TTC549 (cell line): ENCODE results near the gene RPH3AL.
"Not testable (repeated sequence)": the region's sequence is repeated elsewhere in the genome, so short reads cannot be mapped to it uniquely, and the experiment has no call there.

Experiments used
- FAIRE-seq: peaks from 2 replicates; lab custom pipeline; 2012; peaks lifted over from hg19 to GRCh38; lab: Jason Lieb, UNC

The RPH3AL gene

DNA sequence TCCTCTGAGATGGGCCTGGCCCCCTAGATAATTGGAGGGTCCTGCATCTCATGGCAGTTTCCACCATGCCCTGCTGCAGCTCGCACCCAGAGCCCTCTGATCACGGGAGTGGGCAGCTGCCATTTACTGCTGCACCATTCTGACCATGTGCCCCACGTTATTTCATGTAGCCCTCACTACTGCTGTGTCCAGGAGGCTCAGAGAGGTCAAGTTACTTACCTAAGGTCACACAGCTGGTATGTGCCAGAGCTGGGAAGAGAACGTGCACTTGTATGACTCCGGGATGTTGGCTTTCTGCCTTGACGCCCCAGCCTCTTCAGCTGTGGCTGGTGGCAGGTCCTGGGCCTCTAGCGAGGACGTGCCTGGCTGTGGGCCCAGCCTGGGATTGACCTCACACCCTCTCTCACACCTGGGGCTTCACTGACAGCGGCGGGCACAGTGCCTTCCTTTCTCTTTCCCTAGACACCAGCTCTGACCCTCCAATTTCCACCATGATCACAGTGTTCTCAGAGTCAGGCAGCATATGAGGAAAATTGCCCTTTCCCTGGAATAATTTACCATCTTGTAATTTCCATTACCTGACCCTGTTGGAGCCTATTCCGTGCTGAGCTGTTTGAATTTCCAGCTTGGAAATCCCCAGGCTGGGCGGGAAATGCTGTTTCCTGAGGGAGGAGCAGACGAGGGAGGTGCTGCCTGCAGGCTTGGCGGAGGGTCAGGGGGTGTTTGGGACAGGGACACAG is 152.6 kb downstream of the RPH3AL start:
- FAIRE-seq = no peak

DNA sequence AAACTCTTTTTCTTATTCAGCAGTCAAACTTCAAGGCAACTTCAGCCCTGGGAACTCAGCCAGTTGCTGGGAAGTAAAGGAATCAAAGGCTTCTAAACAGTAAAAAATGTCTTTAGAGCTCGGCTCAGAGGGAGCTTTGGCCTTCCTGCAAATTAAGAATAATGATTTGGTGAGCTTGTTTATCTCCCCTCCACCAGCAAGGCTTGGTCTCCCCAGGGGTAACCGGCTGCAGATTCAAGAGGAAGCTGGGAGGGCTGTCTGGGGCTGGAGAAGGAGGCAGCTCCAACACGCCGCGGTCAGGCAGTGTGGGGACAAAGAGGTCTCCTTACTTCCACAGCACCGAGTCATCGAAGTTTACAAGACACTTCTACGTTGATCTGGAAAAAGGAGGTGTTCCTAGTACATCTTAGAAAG is 153.4 kb downstream of the RPH3AL start:
- no peak for FAIRE-seq

DNA sequence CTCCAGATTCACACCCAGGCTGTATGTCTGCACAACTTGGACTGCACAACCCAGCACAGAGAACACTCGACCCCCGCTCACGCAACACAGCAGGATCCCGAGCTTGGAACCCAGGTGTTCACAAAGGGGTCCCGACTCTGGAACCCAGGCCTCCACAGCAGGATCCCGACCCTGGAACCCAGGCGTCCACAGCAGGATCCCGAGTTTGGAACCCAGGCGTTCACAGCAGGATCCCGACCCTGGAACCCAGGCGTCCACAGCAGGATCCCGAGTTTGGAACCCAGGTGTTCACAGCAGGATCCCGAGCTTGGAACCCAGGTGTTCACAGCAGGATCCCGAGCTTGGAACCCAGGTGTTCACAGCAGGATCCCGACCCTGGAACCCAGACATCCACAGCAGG is 154.4 kb downstream of the RPH3AL start:
- FAIRE-seq = not testable (repeated sequence)

DNA sequence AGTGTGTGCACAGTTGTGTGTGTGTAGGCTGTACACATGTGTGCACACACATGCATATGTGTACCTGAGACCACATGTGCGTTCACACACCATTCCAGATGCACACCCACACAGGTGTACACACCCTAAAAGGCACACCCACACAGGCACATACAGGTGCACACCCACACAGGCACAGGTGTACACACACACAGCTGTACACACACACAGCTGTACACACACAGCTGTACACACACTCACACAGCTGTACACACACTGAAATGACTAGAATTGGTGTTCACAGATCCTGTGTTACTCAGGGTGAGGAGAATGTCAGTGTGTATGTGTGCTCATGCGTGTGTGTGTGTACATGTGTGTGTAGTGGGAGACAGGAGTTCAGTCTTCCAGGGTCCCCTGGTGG is 155.3 kb downstream of the RPH3AL start:
- FAIRE-seq = no peak

DNA sequence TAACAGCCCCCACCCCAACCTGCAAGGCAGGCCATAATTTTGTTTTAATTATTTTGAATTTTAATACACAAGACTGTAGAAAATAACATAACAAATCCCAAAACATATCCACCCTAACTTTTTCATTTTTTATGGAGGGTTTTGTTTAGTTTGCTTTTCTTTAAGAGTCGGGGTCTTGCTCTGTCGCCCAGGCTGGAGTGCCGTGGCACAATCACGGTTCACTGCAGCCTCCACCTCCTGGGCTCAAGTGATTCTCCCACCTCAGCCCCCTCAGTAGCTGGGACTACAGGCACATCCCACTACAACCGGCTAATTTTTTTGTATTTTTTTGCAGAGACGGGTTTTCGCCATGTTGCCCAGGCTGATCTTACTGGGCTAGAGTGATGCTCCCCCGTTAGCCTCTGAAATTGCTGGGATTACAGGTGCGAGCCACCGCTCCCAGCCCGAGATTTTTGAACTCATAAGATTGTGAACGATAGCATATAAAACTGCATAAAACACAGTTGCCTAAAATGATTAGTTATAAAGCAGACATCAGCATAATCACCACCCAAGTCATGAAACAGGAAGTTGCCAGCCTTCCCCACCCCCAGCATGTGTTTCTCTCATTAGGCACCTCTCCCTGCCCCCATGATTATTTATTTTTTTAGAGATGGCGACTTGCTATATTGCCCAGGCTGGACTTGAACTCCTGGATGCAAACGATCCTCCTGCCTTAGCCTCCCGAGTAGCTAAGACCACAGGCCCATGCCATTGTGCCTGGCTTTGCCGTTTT is 157.6 kb downstream of the RPH3AL start:
- FAIRE-seq = no peak

DNA sequence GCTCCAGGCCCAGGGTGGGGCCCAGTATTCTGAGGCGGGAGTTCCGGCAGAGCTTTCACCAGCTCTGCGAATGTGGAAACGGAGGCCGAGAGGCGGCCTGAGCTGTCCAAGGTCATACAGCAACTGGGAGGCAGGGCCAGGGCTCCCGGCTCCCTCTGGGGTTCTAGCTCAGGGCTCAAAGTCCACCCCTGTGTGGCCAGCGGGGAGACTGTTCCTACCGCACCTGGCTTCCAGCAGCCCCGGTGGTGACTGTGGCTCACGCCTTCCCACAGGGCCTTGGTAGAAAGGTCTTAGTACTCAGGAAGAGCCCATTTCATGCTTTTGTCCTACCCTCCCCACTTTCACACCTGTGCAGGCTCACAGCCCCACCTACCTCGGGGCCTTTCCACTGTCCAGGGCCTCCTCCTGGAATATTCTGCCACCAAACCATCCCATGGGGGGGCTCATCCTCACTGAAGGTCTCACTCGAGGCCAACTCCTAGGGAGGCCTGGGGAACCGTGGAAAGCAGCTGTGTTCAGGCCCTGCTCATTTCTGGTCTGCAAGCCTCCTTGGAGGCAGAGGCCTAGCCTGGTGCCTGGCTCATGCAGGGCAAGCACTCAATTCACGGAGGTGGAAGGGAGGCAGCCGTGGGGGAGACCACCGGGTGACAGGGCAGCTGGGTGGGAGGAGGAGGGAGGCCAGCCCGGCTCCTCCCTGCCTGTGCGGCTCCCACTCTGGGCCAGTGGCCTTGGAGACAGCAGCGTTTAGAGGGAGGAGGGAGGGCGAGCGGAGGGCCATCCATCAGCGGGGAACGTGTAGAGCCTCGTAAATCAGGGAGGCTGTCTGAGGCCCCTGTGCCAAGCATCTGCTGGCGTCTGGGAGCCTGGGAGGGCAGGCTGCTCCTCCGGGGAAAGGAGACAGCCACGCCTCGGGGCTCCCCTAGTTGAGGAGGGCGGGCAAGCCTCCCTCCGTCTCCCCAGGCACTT is 158.5 kb downstream of the RPH3AL start:
- FAIRE-seq = no peak

DNA sequence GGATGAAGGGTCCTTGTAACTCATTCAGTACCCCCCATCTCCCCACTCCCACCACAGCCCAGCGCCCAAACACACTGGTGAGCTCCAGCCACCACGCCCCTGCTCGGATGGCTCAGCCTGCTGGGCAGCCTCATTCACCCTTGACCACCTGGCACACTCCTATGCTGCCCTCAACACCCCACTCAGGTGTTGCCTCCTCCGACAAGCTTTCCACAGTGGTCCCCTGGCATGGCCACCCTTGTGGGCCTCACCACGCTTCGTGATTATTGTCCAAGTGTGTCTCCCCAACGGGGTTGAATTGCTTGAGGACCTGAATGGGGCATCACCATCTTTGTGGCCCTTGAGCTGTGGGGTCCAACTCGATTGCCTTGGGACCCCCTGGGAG is 159.2 kb downstream of the RPH3AL start:
- FAIRE-seq = no peak

DNA sequence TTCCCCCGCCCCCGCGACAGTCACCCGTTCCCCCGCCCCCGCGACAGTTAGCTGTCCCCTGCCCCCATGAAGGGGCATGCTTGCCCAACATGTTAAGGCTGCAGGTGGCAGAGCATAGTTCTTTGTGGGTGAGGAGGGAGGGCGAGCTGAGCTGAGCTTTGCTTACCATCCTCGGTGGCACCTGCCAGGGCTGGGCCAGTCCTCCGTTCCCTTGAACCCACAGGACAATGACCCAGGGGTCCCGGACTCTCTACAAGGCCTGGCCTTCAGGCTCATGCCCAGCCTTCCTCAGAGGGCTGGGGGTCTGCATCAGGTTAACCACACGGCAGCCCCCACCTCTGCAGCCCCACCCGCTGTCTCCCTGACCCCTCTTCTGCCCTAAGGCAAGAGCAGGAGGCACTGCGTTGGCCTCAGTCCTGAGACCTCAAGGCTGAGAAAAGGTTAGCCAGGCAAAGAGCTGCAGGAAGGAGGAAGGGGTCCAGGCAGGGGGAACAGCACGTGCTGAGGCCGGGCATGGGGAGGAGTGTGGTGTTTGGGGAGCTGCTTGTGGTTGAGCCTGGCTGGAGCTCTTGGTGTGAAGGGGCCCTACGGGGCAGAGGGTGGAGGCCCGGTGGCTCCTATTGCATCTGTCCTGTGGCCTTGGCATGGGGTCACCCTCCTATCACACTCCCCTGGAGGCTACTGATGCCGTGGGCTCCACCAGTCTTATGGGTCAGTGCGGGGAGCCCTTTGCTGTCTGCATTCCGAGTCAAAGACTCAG is 159.8 kb downstream of the RPH3AL start:
- FAIRE-seq = no peak

DNA sequence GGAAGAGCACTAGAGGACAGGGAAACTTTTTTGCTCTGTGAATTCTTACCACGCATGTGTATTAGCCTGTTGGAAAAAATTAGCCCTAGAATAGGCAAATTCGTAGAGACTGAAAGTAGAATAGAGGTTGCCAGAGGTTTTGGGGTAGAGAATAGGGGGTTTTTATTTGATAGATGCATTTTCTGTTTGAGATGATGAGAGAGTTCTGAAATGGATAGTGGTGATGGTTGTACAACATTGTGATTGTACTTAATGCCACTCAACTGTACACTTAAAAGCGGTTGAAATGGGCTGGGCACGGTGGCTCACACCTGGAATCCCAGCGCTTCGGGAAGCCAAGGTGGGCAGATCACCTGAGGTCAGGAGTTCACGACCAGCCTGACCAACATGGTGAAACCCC is 163.2 kb downstream of the RPH3AL start:
- no peak for FAIRE-seq

DNA sequence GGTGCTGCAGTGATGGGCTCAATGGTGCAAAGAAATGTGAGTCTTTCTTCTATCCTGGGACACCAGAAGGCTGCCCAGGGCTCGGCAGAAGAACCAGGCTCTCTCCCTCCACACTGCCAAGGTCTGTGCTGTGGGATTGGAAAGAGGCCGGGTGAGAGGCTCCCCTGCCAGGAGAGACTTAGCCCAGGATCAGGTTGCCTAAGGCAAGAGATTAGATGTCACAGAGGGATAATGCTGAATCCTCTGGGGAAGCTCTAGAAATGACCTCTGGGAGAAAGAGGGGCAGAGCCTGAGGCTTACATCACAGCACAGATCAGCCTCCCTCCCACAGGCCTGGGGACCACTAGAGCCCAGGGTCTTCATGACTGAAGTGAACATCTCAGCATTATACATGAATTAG is 165.5 kb downstream of the RPH3AL start:
- FAIRE-seq = no peak

DNA sequence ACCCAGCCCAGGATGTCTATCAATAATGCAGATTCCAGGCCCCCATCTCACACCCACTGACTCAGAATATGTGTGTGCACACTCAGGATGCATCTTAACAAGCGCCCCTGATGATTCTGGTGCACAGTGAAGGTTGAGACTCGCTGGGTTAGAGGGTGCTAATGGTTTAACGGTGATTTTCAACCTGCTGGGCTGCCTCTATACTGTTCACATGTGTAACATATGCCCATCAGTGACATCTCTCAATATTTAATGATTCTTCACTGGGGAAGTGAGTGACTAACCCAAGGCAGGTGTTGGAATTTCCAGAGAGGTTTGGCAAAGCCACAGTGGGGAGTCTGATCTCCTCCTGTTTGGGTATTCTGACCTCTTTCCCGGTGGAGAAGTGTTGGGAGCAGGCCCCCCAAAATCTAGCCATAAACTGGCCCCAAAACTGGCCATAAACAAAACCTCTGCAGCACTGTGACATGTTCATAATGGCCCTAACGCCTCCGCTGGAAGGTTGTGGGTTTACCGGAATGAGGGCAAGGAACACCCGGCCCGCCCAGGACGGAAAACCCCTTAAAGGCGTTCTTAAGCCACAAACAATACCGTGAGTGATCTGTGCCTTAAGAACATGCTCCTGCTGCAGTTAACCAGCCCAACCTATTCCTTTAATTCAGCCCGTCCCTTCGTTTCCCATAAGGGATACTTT is 167.0 kb downstream of the RPH3AL start:
- FAIRE-seq = no peak

DNA sequence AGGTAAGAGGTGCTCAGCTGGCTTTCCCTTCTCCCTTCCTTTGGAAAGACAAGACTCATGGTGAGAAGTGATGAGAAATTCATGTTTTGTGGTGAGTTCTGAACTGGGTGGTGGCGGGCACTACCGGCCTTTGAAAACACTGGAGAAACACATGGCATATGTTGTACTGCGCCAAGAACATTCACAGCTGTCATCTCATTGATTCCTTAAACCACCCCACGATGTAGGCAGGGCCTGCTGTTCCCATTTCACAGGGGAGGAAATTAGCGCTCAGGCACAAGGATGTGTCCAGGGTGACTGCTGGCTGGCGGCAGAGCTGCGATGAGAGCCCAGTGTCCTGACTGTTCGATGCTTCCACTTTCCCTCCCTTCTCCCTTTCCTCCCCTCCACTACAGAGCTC is 169.6 kb downstream of the RPH3AL start:
- FAIRE-seq = no peak

DNA sequence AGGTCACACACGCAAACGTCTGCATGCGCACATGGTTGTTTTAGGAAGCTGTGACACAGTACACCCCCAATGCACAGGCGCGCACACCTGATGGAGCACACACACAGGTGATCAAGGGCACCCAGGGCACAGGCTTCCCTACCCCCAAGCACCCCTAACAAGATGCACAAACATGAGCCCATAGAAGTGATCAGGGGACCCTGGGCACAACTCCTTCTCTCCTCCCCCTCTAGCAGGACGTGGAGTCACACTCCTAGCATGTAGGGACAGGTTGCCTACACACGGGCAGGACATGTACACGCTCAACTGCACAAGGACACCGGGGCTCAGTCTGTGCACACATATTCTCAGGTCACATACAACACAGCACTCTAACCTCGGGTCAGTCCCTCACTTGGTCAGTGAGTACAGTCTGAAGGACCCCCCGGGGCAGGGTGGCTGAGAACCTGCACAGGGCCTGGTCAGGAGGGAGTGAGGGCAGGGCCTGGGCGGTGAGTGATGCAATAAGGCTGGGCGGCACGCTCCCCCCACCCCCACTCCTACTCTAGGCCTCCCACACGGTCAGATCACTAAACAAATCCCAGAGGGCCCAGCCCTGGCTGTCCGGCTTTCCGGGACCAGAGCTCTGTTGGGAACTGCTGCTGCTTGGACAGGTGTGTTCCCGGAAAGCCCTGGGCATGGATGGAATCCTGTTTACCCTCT is 170.4 kb downstream of the RPH3AL start:
- no peak for FAIRE-seq

DNA sequence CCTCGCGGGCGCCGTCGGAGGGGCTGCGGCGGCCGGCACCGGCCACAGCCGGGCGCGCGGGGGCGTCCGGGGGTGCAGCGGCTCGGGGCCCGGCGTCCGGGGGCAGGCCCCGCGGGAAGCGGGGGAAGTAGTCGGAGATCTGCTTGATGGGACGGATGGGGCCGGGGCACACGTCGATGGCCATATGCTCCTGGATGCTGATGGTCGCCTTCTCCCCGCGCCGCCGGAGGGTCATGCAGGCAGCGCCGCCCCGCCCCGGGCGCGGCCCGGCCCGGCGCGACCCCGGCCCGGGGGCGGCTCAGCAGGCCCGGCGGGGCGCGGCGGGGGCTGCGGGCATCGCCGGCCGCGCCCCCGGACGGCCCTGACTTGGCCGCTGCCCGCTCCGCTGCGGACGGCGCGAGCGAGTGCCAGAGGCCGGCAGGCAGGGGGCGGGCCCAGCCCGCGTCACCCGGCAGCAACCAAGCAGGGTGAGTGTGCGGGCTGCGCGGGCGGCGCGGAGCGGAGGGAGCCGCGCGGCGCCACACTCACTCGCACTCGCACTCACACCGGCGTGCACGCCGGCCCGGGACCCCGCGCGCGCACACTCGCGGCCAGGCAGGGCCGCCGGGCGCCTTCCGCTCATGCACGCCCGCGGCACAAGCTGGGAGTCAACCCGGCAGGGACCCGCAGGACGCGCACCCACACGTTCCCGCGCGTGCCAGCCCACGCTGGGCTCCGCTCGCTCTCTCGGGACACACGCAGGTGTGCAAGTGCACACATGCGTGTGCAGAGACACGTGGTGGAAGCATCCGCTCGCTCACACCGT is 171.2 kb downstream of the RPH3AL start, which contains the start of gene DOC2B:
TSS of gene DOC2B (minus strand) at position 406 of the 805 bp plus-strand sequence. CDS start at position 235, 171 bp downstream.
- no peak for FAIRE-seq

DNA sequence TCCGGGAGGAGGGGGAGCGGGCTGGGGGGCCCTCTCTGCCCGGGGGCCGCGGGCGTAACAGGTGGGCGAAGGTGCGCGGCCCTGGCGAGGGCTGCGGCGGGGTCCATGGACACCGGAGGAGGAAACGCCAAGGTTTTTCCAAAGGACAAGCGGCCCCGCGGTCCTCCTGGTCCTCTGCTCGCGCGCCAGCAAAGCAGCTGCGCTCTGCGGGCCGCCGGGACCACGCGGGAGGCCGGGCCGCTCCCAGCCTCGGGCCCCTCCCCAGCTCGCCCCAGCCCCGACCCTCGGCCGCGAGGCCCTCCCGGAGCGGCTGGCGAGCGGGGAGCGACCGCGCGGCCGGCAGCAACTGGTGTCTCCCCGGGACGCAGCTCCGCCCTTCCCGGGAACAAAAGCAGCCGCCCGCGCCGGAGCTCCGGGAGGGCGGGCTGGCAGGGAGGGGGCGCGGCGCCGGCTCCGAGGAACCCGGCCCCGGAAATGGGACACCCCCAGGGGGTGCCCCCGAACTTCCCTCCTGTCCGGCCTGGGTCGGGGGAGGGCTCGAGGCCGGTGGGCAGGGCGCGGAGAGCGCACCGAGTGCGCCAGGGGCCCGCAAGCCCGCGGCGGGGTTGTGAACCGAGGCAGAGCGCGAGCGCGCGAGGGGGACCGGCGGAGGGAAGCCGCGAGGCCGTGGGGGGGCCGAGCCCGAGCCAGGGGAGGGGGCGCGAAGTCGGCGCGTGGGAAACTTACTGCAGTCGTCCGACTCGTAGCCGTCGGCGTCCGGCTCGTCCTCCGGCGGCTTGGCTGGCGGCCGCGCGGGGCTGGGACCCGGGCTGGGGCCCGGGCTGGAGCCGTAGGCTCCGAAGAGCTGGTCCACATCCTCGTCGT is 172.0 kb downstream of the RPH3AL start:
- FAIRE-seq = no peak

DNA sequence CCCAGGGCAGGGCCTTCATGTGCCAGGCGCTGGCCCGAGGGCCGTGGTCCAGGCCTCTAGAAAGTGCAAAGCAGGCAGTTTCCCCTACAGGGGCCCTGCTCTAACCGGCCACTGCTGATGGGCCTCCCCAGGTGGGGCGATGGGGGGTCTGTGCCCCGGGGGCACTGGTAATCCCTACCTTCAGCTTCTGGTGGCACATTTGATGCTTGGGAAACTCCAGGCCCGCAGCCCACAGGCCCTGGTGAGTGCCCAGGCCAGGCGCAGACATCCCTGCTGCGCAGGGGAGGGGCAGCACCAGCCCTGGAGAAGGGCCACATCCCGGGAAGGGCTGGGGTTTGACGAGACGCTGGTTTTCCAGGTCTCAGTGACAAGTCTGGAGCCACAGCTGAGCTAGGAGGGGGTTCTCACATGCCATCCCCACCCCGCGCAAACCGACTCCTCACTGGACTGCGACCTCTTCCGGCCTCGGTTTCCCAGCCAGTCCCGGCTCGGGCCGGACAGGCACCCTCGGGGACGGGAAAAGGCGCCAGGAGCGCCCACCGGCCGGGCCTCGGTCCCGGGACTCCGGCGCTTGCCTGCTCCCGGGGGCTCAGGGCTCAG is 172.7 kb downstream of the RPH3AL start:
- no peak for FAIRE-seq

DNA sequence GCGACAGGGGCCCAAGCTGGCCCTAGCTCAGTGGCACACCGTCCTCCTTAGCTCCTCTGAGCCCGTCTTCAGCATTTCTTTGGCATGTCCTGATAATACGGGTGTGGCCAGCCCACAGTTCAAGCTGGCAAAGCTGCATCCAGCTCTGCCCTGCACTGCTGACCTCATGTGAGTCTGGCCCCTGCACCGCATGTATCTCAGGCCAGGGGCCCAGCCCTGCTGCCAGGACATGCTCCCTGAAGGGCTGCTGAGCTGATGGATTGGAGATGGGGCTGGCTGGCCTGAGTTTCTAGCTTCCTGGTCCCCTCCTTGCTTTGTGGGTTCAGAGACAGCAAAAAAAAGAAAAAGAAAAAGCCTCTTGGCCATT is 173.6 kb downstream of the RPH3AL start:
- no peak for FAIRE-seq
